ENCODE data around the gene ZNF787. TPM values are rescaled to one million over a fixed set of nuclear protein-coding genes. Genes with fewer than 3 reads are reported as not detected.

ZNF787 gene
- total RNA-seq, 1 experiment from 2014 or later: 111 TPM

DNA sequence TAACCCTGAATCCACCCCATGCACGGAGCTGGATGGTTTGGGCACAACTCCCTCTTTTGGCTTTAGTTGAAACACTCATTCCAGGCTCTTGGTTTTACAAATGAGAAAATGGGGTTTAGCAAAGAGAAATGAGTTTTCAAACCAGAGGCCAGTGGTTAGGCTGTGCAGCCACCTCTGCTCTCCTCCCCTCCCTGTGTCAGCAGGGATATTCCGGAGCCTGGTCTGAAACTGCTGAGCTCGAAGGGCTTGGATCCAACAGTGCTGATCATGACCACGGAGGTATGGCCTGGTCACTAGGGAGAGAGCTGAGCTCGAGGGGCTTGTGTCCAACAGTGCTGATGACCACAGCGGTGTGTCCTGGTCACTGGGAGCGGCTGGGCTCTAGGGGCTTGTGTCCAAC, 41.5 kb downstream of the ZNF787 start:
- H3K4me3 ChIP-seq (ENCODE audit: low read length): no peak overlapping the region
- TF ChIP-seq EZH2phosphoT487 (IDR thresholded peaks at IDR 0.05; ENCODE audit: borderline replicate concordance, low read length): no peak
- TF ChIP-seq, protein P1, sequence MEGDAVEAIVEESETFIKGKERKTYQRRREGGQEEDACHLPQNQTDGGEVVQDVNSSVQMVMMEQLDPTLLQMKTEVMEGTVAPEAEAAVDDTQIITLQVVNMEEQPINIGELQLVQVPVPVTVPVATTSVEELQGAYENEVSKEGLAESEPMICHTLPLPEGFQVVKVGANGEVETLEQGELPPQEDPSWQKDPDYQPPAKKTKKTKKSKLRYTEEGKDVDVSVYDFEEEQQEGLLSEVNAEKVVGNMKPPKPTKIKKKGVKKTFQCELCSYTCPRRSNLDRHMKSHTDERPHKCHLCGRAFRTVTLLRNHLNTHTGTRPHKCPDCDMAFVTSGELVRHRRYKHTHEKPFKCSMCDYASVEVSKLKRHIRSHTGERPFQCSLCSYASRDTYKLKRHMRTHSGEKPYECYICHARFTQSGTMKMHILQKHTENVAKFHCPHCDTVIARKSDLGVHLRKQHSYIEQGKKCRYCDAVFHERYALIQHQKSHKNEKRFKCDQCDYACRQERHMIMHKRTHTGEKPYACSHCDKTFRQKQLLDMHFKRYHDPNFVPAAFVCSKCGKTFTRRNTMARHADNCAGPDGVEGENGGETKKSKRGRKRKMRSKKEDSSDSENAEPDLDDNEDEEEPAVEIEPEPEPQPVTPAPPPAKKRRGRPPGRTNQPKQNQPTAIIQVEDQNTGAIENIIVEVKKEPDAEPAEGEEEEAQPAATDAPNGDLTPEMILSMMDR (conservative IDR thresholded peaks at IDR 0.05; ENCODE audit: low read depth, low read length): no peak
- no peak for DNase-seq
- no peak overlapping the region for H3K4me2 ChIP-seq (ENCODE audit: low read length)
- H3K9me2 ChIP-seq (replicated peaks; ENCODE audit: low read length): no peaks in the 10 kb centered on the region
- no peaks in the 10 kb centered on the region for H3K27me3 ChIP-seq (ENCODE audit: low read length)
- no peak overlapping the region for H3K27ac ChIP-seq (ENCODE audit: low read length)
- POLR2A ChIA-PET (ENCODE audit: unreplicated experiment): interaction anchor here (0.6 kb wide), 1 partner anchor 92 kb away, joined by 3 read pairs; no protein-coding TSS in a partner anchor
- no peaks in the 10 kb centered on the region; the same call in 1 of the 2 replicates for H3K4me1 ChIP-seq (ENCODE audit: insufficient read depth, low read length)
- H3K9ac ChIP-seq (ENCODE audit: low read length): no peak overlapping the region
- H2AFZ ChIP-seq (ENCODE audit: low read length): no peak overlapping the region
- H4K20me1 ChIP-seq (ENCODE audit: low read length): 0 out of 2 replicates have a peak, but pooled peaks cover 2% of the 10 kb centered on the region
- H3K9me3 ChIP-seq (ENCODE audit: low read length): no peaks in the 10 kb centered on the region
- CTCF ChIA-PET: interaction anchor here (0.9 kb wide), 1 partner anchor 254 kb away, joined by 5 read pairs; no protein-coding TSS in a partner anchor
- H3K36me3 ChIP-seq (ENCODE audit: low read depth, low read length): no peaks in the 10 kb centered on the region
- H3K79me2 ChIP-seq (ENCODE audit: low read length): no peaks in the 10 kb centered on the region
- BruUV-seq (replicated peaks): no TSS peak
- no peak for ATAC-seq
- intact Hi-C loops (cut with micrococcal nuclease): loop anchor here (1.0 kb wide), 1 partner anchor 93 kb away; no protein-coding TSS in a partner anchor
- peaks cover 4% of the 10 kb centered on the region for H3F3A ChIP-seq (ENCODE audit: low read length, unreplicated experiment)

DNA sequence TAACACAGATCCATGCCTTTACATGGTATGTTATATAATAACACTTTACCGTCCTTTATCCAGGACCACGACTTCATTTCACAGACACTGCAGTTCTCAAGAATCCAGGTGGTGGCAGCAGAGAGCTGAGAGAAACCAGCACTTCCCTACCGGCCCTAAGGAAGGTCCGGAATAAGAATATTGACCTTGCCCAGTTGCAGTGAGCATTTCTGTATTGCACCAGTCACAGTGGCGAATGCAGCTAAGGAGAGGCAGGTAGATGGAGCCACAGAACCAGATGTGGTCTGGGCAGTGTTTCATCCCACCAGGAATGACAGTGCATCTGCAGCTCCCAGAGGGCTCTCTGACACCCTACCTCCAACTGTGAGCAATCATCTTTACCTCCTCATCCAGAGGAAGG, 44.6 kb downstream of the ZNF787 start:
- ATAC-seq (peak; percentile 70), DNase-seq (peak; percentile 81)
- Histone ChIP-seq H3K9me3 (ENCODE audit: low read length) (no peaks in the 10 kb centered on the region), H2AFZ (ENCODE audit: low read length) (no peak overlapping the region), H3K9me2 (replicated peaks; ENCODE audit: low read length) (no peaks in the 10 kb centered on the region), H4K20me1 (ENCODE audit: low read length) (no peaks in the 10 kb centered on the region), H3K27me3 (ENCODE audit: low read length) (no peaks in the 10 kb centered on the region), H3K4me1 (ENCODE audit: insufficient read depth, low read length) (no peaks in the 10 kb centered on the region; the same call in 1 of the 2 replicates), H3K27ac (ENCODE audit: low read length) (no peak overlapping the region), H3F3A (ENCODE audit: low read length, unreplicated experiment) (no peaks in the 10 kb centered on the region), H3K79me2 (ENCODE audit: low read length) (no peaks in the 10 kb centered on the region), H3K36me3 (ENCODE audit: low read depth, low read length) (no peaks in the 10 kb centered on the region), H3K4me2 (ENCODE audit: low read length) (no peak overlapping the region), H3K4me3 (ENCODE audit: low read length) (no peak overlapping the region), H3K9ac (ENCODE audit: low read length) (no peak overlapping the region)
- ChIA-PET CTCF (interaction anchor here (0.6 to 1.8 kb wide), 7 partner anchors 10 to 257 kb away, joined by 3 to 14 read pairs (median 3); no protein-coding TSS in a partner anchor), POLR2A (ENCODE audit: unreplicated experiment) (no interaction called here)
- BruUV-seq (replicated peaks): no TSS peak
- TF ChIP-seq EZH2 (IDR thresholded peaks at IDR 0.05; ENCODE audit: low read length, unreplicated experiment): no peak
- TF ChIP-seq, protein P1 (conservative IDR thresholded peaks at IDR 0.05; ENCODE audit: low read depth, low read length): peak; percentile 95
- intact Hi-C loops (cut with micrococcal nuclease): loop anchor here (1.0 to 2.0 kb wide), 3 partner anchors 96 to 257 kb away; no protein-coding TSS in a partner anchor

DNA sequence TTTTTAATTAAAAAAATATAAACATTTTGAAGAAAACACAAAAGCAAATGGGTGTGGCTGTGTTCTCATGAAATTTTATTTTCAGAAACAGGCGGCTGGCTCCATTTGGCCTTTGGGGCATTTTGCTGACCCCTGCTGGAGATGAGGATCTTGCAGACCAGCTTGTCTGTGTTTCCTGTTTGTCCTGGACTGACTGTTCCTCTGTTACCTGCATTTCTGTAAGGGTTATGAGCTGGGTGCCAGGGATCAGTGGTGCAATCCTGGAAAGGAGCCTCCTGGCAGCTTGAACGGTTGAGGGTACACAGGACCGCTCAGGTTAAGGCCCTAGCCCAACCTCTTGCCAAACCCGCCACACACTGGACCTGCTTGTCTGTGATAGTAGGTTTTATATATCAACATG, 49.9 kb downstream of the ZNF787 start:
- POLR2A ChIA-PET (ENCODE audit: unreplicated experiment): no interaction called here
- H3K9me2 ChIP-seq (replicated peaks; ENCODE audit: low read length): no peaks in the 10 kb centered on the region
- no peaks in the 10 kb centered on the region for H4K20me1 ChIP-seq (ENCODE audit: low read length)
- ATAC-seq: peak; percentile 53
- intact Hi-C loops (cut with micrococcal nuclease): no loop called here
- no peaks in the 10 kb centered on the region for H3K36me3 ChIP-seq (ENCODE audit: low read depth, low read length)
- no peaks in the 10 kb centered on the region for H3F3A ChIP-seq (ENCODE audit: low read length, unreplicated experiment)
- no peaks in the 10 kb centered on the region for H3K79me2 ChIP-seq (ENCODE audit: low read length)
- DNase-seq: peak; percentile 59
- no peaks in the 10 kb centered on the region for H3K9me3 ChIP-seq (ENCODE audit: low read length)
- CTCF ChIA-PET: interaction anchor here (0.5 kb wide), 1 partner anchor 195 kb away, joined by 3 read pairs; no protein-coding TSS in a partner anchor
- no TSS peak for BruUV-seq (replicated peaks)
- no peaks in the 10 kb centered on the region for H3K27me3 ChIP-seq (ENCODE audit: low read length)
- H2AFZ ChIP-seq (ENCODE audit: low read length): no peak overlapping the region
- no peak overlapping the region for H3K4me2 ChIP-seq (ENCODE audit: low read length)
- H3K4me1 ChIP-seq (ENCODE audit: insufficient read depth, low read length): peaks cover 4% of the 10 kb centered on the region; the same call in 1 of the 2 replicates
- no peak overlapping the region for H3K9ac ChIP-seq (ENCODE audit: low read length)
- no peak overlapping the region for H3K27ac ChIP-seq (ENCODE audit: low read length)
- H3K4me3 ChIP-seq (ENCODE audit: low read length): no peak overlapping the region
- TF ChIP-seq EZH2 (IDR thresholded peaks at IDR 0.05; ENCODE audit: low read length, unreplicated experiment): no peak
- TF ChIP-seq, protein P1 (conservative IDR thresholded peaks at IDR 0.05; ENCODE audit: low read depth, low read length): peak; percentile 67

All from PC-3 (cell line).